IPS-20b (cell line): ENCODE data around the gene GABRD.

ENCODE experiments used
- H3K27ac ChIP-seq: one replicate; pipeline ENCODE4 v1.5.1; 2013; ENCODE audit warnings: low read length
- H3K27me3 ChIP-seq: 2 replicates; pipeline ENCODE4 v1.6.1; 2013; ENCODE audit warnings: mild to moderate bottlenecking, low read length, inconsistent platforms; ENCODE audit not compliant: insufficient read depth
- H3K36me3 ChIP-seq: 2 replicates; pipeline ENCODE4 v1.6.1; 2013; ENCODE audit warnings: low read depth, mild to moderate bottlenecking, inconsistent platforms, low read length, moderate library complexity; ENCODE audit not compliant: insufficient read depth
- H3K4me1 ChIP-seq: 2 replicates; pipeline ENCODE4 v1.6.1; 2013; ENCODE audit warnings: mild to moderate bottlenecking, control low read depth, inconsistent platforms, low read length, moderate library complexity; ENCODE audit not compliant: insufficient read depth
- H3K4me3 ChIP-seq: 2 replicates; pipeline ENCODE4 v1.5.1; 2013; ENCODE audit warnings: mild to moderate bottlenecking, low read length, inconsistent platforms
- H3K9ac ChIP-seq: 2 replicates; pipeline ENCODE4 v1.6.1; 2013; ENCODE audit warnings: low read depth, mild to moderate bottlenecking, inconsistent platforms, low read length, moderate library complexity
- H3K9me3 ChIP-seq: 2 replicates; pipeline ENCODE4 v1.6.1; 2013; ENCODE audit warnings: mild to moderate bottlenecking, low read depth, low read length, inconsistent platforms; ENCODE audit not compliant: insufficient read depth

Gene GABRD

GRCh38 chr1:2004856-2005255 lies 14.3 kb upstream of the GABRD start:
- Histone ChIP-seq H3K27ac (no peak overlapping the region), H3K27me3 (peaks cover 10% of the 10 kb centered on the region; the same call in 1 of the 2 replicates), H3K4me3 (no peak overlapping the region), H3K4me1 (no peaks in the 10 kb centered on the region), H3K9ac (no peak overlapping the region), H3K9me3 (no peaks in the 10 kb centered on the region), H3K36me3 (no peaks in the 10 kb centered on the region)

- Histone ChIP-seq H3K9me3 (no peaks in the 10 kb centered on the region), H3K9ac (no peak overlapping the region), H3K4me3 (no peak overlapping the region), H3K27ac (no peak overlapping the region), H3K4me1 (no peaks in the 10 kb centered on the region), H3K27me3 (no peaks in the 10 kb centered on the region), H3K36me3 (no peaks in the 10 kb centered on the region)
Measured at GRCh38 chr1:2009101-2010053, 9.8 kb upstream of the GABRD start.

- no peak overlapping the region for H3K4me3 ChIP-seq
- peaks cover 31% of the 10 kb centered on the region for H3K27me3 ChIP-seq
- H3K36me3 ChIP-seq: no peaks in the 10 kb centered on the region
- no peaks in the 10 kb centered on the region; the same call in 1 of the 2 replicates for H3K4me1 ChIP-seq
- no peak overlapping the region for H3K27ac ChIP-seq
- H3K9ac ChIP-seq: no peak overlapping the region
- no peaks in the 10 kb centered on the region for H3K9me3 ChIP-seq
Measured at GRCh38 chr1:2014181-2014580, 5.0 kb upstream of the GABRD start.

- no peak overlapping the region for H3K27ac ChIP-seq
- no peaks in the 10 kb centered on the region for H3K9me3 ChIP-seq
- H3K9ac ChIP-seq: no peak overlapping the region
- no peak overlapping the region for H3K4me3 ChIP-seq
- no peaks in the 10 kb centered on the region for H3K36me3 ChIP-seq
- peaks cover 37% of the 10 kb centered on the region for H3K27me3 ChIP-seq
- H3K4me1 ChIP-seq: no peaks in the 10 kb centered on the region; the same call in 1 of the 2 replicates
Measured at GRCh38 chr1:2014741-2015735, 4.1 kb upstream of the GABRD start.

- H3K27ac ChIP-seq: no peak overlapping the region
- H3K9ac ChIP-seq: no peak overlapping the region
- no peak overlapping the region for H3K4me3 ChIP-seq
- H3K27me3 ChIP-seq: peaks cover 48% of the 10 kb centered on the region
- H3K9me3 ChIP-seq: no peaks in the 10 kb centered on the region
- no peaks in the 10 kb centered on the region for H3K36me3 ChIP-seq
- no peaks in the 10 kb centered on the region; the same call in 1 of the 2 replicates for H3K4me1 ChIP-seq
Measured at GRCh38 chr1:2016123-2016522, 3.0 kb upstream of the GABRD start.

GRCh38 chr1:2018217-2019171 lies 651 bp upstream of the GABRD start:
- Histone ChIP-seq H3K36me3 (no peaks in the 10 kb centered on the region), H3K4me1 (no peaks in the 10 kb centered on the region; the same call in 1 of the 2 replicates), H3K27ac (no peak overlapping the region), H3K9ac (no peak overlapping the region), H3K27me3 (peaks cover 60% of the 10 kb centered on the region), H3K4me3 (peak overlapping the region; percentile 60; the same call in 1 of the 2 replicates), H3K9me3 (no peaks in the 10 kb centered on the region)

GRCh38 chr1:2019571-2020309 lies 595 bp downstream of the GABRD start:
- Histone ChIP-seq H3K27me3 (peaks cover 60% of the 10 kb centered on the region), H3K4me1 (no peaks in the 10 kb centered on the region; the same call in 1 of the 2 replicates), H3K9me3 (no peaks in the 10 kb centered on the region), H3K36me3 (no peaks in the 10 kb centered on the region), H3K27ac (no peak overlapping the region), H3K4me3 (peak overlapping the region; percentile 29; the same call in 1 of the 2 replicates), H3K9ac (no peak overlapping the region)

- no peak overlapping the region for H3K4me3 ChIP-seq
- H3K9me3 ChIP-seq: no peaks in the 10 kb centered on the region
- no peak overlapping the region for H3K9ac ChIP-seq
- peaks cover 57% of the 10 kb centered on the region for H3K27me3 ChIP-seq
- no peaks in the 10 kb centered on the region for H3K4me1 ChIP-seq
- no peaks in the 10 kb centered on the region for H3K36me3 ChIP-seq
- H3K27ac ChIP-seq: no peak overlapping the region
Measured at GRCh38 chr1:2020310-2020655, 1.1 kb downstream of the GABRD start.

- H3K9me3 ChIP-seq: no peaks in the 10 kb centered on the region
- H3K4me1 ChIP-seq: no peaks in the 10 kb centered on the region
- no peaks in the 10 kb centered on the region for H3K36me3 ChIP-seq
- no peak overlapping the region for H3K4me3 ChIP-seq
- H3K9ac ChIP-seq: no peak overlapping the region
- peaks cover 51% of the 10 kb centered on the region for H3K27me3 ChIP-seq
- no peak overlapping the region for H3K27ac ChIP-seq
Measured at GRCh38 chr1:2021550-2021949, 2.4 kb downstream of the GABRD start.

GRCh38 chr1:2022063-2022770 lies 3.1 kb downstream of the GABRD start:
- H3K4me1 ChIP-seq: no peaks in the 10 kb centered on the region
- H3K27me3 ChIP-seq: peaks cover 46% of the 10 kb centered on the region
- no peaks in the 10 kb centered on the region for H3K36me3 ChIP-seq
- H3K27ac ChIP-seq: no peak overlapping the region
- no peak overlapping the region for H3K4me3 ChIP-seq
- H3K9me3 ChIP-seq: no peaks in the 10 kb centered on the region
- no peak overlapping the region for H3K9ac ChIP-seq
